Stimulated activated CD4-positive, alpha-beta T cell treated with anti-CD3 and anti-CD28 coated beads, Interleukin-15, amount 100 ng/mL, for 24 hours (primary cell): ENCODE measurements around the gene TTC33.
"Not testable (repeated sequence)": the region's sequence is repeated elsewhere in the genome, so short reads cannot be mapped to it uniquely, and the experiment has no call there.

ENCODE experiments used
- DNase-seq: peaks from one replicate; pipeline ENCODE4 v3.0.0-alpha.2; 2020

TTC33 gene

GRCh38 chr5:40714001-40714400 lies 41.8 kb downstream of the TTC33 start:
- DNase-seq = no peak

- DNase-seq = not testable (repeated sequence)
Measured at GRCh38 chr5:40710575-40710974, 45.2 kb downstream of the TTC33 start.

- DNase-seq = not testable (repeated sequence)
Measured at GRCh38 chr5:40705484-40705883, 50.3 kb downstream of the TTC33 start.

- not testable (repeated sequence) for DNase-seq
Measured at GRCh38 chr5:40702027-40702426, 53.7 kb downstream of the TTC33 start.

- no peak for DNase-seq
Measured at GRCh38 chr5:40700116-40700782, 55.5 kb downstream of the TTC33 start.

- no peak for DNase-seq
Measured at GRCh38 chr5:40694433-40694832, 61.3 kb downstream of the TTC33 start.

- no peak for DNase-seq
Measured at GRCh38 chr5:40691894-40692293, 63.9 kb downstream of the TTC33 start.

- no peak for DNase-seq
Measured at GRCh38 chr5:40690267-40690666, 65.5 kb downstream of the TTC33 start.

- DNase-seq = peak; percentile 69
Measured at GRCh38 chr5:40689438-40689837, 66.3 kb downstream of the TTC33 start.

GRCh38 chr5:40688996-40689395 lies 66.8 kb downstream of the TTC33 start:
- DNase-seq = no peak

GRCh38 chr5:40688127-40688761 lies 67.5 kb downstream of the TTC33 start:
- DNase-seq = peak; percentile 89

- peak; percentile 31 for DNase-seq
Measured at GRCh38 chr5:40687321-40687720, 68.4 kb downstream of the TTC33 start.

- no peak for DNase-seq
Measured at GRCh38 chr5:40685976-40686486, 69.7 kb downstream of the TTC33 start.

GRCh38 chr5:40685193-40685592 lies 70.6 kb downstream of the TTC33 start:
- DNase-seq = no peak

- no peak for DNase-seq
Measured at GRCh38 chr5:40683305-40683704, 72.5 kb downstream of the TTC33 start.

GRCh38 chr5:40682154-40683017 lies 73.4 kb downstream of the TTC33 start:
- peak; percentile 25 for DNase-seq

GRCh38 chr5:40681363-40682153 lies 74.2 kb downstream of the TTC33 start:
- peak; percentile 60 for DNase-seq

GRCh38 chr5:40680741-40681362 lies 74.9 kb downstream of the TTC33 start:
- peak; percentile 65 for DNase-seq

GRCh38 chr5:40679913-40680681 lies 75.7 kb downstream of the TTC33 start, which contains the start of gene PTGER4:
PTGER4 (plus strand) TSS chr5:40679915; CDS start chr5:40680994, 1,079 bp downstream.
- peak; percentile 53 for DNase-seq

GRCh38 chr5:40679148-40679912 lies 76.4 kb downstream of the TTC33 start:
- peak; percentile 96 for DNase-seq
